Activated gamma-delta T cell (primary cell): Measurements from ENCODE around the gene GPNMB.
"Not testable (repeated sequence)": the region's sequence is repeated elsewhere in the genome, so short reads cannot be mapped to it uniquely, and the experiment has no call there.

ENCODE experiments used
- DNase-seq: peaks from one replicate; lab custom pipeline; 2025; lab: John Stamatoyannopoulos, UW
- total RNA-seq, 2 donors: gene quantifications; one replicate each; lab custom pipeline; 2026; lab: John Stamatoyannopoulos, UW

GPNMB gene
- 0.09 to 0.26 reads per million in 2 donors for total RNA-seq

DNA sequence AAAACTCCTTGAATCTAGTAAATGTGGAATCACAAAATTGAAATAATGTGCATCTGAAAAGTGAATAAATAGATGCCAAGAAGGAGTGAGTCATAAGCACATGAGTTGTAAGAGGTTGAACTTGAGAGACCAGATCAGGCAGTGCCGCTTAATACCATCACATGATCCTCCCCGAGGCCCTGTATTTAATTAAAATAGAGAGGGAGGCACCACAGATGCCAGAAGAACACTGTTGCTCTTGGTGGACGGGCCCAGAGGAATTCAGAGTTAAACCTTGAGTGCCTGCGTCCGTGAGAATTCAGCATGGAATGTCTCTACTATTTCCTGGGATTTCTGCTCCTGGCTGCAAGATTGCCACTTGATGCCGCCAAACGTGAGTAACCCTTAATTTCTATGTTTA lies at the start of gene GPNMB:
TSS of gene GPNMB (plus strand) at position 221 of the 400 bp plus-strand sequence. CDS start at position 304, 83 bp downstream.
- no peak for DNase-seq

DNA sequence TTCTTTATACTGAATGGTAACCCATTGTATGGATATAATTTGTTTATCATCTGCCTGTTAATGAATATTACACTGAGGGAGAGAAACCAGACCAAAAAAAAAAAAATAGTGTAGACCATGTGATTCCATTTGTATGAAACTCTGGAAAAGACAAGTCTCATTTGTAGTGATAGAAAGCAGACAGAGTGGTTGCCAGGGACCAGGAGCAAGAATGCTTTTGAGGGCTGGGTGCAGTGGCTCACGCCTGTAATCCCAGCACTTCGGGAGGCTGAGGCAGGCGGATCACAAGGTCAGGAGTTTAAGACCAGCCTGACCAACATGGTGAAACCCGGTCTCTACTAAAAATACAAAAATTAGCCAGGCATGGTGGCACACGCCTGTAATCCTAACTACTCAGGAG lies 48.8 kb upstream of the GPNMB start:
- DNase-seq, result not testable (repeated sequence)

DNA sequence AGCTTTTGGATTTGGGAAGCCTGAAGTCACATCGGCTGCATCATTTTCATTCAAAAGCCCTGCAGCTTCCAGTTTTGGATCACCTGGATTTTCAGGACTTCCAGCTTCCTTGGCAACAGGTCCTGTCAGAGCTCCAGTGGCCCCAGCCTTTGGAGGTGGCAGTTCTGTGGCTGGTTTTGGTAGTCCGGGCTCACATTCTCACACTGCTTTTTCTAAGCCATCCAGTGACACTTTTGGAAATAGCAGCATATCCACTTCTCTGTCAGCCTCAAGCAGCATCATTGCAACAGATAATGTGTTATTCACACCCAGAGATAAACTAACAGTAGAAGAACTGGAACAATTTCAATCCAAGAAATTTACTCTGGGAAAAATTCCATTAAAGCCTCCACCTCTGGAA lies 46.2 kb upstream of the GPNMB start:
- DNase-seq, result no peak

DNA sequence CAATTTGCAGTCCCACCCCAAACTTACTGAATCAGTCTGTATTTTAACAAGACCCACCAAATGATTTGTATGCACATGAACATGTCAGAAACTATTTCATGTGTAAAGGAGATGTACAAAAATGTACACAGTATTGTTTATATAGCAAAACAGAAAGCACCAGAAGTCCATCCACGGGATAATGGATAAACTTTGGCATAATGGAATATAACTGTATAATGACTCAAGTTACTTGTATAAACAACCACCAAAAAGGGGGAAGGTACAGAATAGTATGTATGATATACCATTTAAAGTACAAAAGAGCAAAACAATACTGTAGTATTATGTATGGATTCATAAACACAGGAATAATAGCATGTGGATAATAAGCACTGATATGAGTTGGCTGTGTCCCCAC lies 42.3 kb upstream of the GPNMB start:
- DNase-seq, result no peak

DNA sequence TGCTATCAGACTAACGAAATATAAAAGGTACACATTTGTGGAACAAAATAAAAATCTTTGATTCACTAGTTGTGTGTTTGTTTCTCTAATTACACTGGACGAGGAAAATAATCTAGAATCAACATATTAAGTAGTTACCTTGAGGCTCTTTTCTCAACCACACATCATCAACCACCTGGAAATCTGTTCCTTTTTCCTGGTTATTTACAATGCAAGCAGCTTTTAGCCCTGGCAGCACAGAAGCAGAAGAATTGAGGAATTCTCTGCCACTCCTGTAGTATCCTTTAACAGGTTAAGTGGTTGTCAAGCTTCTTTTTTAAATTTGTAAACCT lies 41.0 kb upstream of the GPNMB start:
- DNase-seq, result no peak

DNA sequence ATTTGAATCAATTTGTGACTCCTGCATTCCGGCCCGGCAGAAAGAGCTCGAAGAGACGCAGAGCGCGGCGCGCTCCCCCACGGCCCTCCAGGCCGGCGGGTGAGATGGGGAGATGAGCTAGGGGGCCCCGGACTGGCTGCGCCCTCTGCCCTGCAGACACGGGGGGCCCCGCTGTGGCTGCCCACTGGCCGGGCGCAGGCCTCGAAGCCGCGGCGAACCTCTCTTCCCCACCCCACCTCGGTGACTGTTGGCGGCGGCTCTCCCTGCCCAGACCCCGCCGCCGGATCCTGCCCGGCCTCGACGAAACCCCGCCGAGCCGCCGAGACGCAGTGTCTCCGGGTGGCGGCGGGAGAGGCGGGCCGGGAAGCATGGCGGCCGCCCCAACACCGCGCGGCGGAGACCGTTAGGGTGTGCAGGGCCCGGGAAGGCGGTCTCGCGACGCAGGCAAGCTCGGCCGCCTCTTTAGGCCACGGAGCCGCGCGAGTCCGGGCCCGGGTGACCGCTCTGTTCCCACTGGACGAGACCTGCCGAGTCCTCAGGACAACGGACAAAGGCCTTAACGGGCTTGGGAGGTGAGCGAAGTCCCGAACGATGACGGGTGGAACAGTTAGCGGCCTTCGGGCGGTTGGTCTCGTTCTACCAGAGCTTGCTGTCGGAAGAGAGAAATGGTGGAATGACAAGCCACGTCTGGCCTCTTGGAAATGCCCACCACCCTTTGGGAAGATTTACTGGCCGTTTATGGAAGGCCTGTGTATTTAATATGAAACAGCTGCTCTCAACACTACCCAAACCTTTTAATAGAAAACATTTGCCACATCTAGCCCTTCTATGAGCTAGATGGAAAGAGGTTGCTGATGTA lies 40.4 kb upstream of the GPNMB start:
- DNase-seq, result no peak

DNA sequence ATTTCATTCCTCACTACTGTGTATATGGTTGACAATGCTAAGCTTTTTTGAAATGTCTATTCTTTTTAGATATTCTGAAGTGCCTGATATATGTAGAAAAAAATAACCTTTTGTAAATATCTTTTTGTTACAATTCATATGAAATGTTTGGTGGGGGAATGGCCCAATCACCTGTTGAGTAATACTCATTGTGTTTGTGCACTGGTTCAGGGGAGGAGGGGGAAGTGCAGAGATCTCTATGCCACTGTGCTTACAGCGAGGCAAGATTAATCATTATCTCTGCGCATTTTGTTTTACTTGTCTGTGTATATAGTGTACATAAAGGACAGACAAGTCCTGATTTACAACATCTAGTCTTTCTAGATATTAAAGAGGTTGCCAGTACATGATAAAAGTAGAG lies 39.6 kb upstream of the GPNMB start:
- no peak for DNase-seq

DNA sequence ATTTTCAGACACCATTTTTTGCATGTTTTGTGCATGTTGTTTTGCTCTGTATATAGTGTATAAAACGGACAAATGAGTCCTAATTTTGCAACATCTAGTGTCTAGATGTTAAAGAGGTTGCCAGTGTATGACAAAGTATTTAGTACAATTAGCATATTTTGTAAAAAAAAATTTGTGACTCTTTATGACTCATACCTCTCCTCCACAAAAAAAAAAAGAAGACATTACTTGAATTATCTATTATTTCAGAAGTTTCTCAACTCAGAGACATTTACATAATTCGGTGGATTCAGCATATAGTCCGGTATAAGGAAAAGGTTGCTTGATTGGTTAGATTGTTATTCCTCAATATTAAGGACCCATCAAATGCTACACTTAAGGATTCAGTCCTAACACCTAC lies 38.7 kb upstream of the GPNMB start:
- no peak for DNase-seq

DNA sequence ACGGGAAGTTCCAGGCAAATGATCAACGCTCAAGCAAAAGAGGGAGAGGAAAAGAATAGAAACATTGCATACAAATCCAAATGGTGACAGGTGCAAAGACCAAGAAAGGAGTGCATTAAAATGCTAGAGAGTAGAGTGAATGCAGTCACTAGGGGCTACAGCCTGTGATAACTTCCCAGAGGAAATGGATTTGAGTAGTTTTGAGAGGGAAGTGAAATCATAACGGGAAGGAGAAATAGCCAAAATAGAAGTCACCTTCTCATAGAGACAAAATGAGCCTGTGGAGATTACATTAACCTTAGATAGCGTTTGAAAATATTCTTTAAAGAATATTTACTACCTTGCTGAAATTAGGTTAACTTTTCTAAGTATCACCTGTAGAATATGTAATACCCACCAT lies 38.3 kb upstream of the GPNMB start:
- no peak for DNase-seq

DNA sequence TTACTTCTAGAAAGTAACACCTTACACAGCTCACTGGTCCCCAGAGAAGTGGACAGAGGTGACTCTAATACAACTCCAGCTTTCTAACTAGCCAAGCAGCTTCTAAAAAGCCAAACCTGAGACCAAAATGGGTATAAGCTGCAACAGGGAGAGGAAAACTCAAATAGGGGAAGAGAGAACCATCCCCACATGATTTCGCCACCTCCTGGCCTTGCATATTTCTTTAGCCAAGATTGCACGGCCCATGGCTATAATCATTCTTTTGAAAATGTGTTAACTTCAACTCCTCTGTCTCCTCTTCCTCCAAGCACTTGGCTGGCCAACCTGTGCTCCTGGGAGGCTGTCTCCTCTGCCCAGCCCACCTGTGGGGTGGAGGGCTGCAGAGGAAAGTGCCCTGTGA lies 36.1 kb upstream of the GPNMB start:
- no peak for DNase-seq

DNA sequence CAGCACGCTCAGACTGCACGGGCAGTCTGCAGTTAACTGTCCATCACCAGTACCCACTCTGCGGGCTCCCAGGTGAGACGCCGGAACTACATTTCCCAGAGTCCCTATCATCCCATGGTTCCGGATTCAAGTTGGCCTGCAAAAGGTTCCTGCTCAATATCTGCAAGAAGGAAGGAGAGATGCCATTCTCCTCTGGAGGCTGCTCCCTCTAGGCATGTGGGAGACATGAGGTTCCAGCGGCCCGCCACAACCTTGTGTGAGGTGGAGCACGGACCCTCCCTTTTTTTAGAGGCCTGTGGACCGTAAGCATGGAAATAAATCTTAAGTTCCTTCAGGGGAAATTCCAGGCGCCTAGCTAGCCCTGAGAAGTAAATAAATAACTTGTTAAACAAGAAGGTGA lies 35.0 kb upstream of the GPNMB start:
- no peak for DNase-seq

DNA sequence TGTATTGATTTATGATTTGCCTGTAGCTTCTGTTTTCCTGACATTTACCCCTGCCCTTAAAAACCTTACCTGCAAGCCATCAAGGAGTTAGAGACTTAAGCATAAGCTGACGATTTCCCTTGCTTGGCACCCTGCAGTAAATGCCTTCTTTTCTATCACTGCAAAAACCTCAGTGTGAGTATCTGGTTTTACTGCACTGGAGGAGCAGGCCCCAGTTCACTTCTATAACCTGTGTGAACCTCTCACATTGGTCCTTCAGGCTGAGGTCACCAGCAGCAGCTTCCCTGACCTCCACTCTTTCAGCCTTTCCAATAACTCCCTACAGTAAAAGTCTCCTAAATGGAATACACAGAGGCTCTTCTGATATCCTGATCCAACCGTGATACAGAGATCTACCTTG lies 34.2 kb upstream of the GPNMB start:
- DNase-seq, result no peak

DNA sequence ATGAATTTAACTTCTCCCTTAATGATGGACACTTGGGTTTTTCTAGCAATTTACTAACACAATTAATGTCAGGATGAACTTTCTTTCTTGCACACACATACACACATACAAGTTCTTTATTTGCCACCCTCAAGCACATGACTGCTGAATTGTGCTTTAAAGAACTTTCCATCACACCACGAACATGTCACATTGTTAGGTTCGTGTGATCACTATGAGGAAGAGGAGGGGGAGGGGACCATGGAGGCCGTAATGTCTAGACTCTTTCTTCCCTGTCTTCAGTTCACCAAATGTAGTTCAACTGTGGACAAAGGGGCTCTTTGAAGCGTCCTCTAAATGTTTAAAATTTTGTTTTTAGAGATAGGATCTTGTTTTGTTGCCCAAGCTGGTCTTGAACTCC lies 33.7 kb upstream of the GPNMB start:
- DNase-seq, result no peak

DNA sequence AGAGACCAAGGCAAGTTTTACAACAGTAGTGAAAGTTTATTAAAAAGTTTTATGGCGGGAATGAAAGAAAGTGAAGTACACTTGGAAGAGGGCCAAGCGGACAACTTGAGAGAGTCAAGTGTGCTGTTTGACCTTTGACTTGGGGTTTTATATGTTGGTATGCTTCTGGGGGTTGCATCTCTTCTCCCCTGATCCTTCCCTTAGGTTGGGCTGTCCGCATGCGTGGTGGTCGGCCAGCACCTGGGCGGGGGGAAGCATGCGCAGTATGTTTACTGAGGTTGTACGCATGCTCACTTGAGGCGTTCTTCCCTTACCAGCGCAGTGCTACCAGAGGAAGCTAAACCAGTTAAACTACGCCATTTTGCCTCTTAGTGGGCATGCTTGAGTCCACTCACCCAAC lies 32.8 kb upstream of the GPNMB start:
- no peak for DNase-seq

DNA sequence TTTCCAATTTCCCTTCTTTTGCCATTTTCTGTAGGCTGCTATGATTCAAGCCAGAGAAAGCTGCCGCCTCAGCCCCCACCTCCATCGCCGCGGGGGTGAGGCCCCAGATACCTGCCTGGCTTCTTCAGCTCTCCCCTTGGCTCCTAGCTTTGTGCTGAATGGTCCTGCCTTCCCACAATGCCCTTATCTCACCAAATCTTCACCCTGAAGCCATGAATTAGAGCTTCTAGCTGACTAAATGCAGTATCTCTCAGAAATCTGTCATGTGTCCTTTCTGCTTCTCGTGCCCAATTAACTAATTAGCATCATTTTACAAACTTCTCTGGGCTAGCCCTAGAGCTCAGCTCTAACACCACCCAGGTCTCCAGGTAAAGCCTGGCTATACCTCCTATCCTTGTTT lies 32.2 kb upstream of the GPNMB start:
- no peak for DNase-seq

DNA sequence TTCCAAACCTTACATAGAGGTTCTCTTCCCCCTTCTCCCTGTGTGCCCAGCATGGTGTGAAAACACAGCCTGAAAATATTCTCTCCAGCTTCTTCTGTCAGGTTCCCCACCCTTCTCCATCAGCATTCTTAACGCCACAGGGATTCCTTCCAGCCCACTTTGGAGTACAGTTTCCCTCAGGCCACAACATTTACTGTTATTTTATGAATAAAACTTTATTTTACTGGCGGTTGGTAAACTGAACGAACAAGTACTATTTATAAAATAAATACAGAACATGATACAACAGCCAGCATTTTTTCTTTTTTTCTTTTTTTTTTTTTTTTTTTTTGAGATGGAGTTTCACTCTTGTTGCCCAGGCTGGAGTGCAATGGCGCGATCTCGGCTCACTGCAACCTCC lies 31.6 kb upstream of the GPNMB start:
- DNase-seq, result no peak

DNA sequence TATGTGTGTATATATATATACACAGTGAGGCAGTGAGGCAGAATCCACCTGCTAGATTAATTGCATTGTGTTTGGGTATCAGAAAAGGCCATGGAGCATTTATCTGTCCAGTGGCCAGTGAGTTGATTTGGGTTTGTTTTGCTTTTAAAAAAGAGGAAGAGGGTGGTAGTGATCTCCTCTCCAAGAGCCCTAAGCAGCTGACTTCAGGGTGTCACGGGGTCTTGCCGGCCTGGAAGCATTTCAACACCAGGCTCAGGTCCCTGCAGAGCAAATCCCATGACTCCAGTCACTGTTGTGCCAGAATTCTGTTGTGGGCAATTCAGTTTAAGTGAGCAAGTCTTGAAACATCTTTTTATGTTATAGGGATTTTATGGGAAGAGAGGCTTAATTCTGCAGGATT lies 30.6 kb upstream of the GPNMB start:
- DNase-seq, result no peak

DNA sequence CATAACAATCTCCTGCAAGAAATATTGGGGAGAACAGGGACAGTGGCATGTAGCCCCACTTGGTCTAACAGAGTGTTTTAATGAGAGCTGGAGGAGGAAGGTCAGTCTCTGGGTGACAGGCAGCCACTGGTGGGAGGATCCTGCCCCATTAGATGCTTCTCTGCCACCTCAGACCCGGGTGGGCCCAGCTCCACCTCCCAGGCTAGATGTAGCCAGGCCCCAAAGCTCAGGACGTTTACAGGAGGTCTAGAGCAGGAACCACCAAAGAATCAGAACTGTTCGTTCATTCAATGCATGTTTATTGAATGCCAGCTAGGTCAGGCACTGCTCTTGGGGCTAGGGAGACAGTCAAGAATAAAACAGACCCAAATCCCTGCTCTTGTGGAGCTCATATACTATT lies 28.4 kb upstream of the GPNMB start:
- DNase-seq, result no peak

DNA sequence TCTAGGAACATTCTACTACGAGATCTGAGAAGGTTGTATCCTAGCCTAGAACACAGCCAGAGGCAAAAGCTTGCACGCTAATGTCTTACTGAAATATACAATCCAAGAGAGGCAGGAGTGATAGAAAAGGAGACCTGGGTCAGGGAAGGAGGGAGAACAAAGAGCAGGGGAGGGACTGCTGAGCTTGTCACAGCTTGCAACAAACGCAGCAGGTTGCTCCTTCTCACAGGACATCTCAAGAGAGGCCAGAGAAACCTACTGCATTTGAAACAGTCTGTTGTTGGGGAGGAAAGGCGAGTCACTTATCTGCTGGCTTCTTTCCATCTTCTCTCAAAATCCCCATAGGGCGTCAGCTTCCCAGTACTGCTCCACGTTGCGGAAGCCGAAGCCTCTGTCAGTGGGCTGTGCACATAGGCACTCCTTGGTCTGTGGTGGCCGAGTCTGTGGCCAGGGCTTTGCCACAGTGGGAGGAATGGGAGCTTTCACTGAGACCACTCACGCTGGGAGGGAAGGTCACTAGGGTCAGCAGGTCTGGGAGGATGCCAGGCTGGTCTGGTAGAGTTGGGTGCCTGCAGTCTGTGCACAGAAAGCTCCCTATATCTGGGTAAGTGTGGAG lies 25.8 kb upstream of the GPNMB start:
- DNase-seq, result no peak

DNA sequence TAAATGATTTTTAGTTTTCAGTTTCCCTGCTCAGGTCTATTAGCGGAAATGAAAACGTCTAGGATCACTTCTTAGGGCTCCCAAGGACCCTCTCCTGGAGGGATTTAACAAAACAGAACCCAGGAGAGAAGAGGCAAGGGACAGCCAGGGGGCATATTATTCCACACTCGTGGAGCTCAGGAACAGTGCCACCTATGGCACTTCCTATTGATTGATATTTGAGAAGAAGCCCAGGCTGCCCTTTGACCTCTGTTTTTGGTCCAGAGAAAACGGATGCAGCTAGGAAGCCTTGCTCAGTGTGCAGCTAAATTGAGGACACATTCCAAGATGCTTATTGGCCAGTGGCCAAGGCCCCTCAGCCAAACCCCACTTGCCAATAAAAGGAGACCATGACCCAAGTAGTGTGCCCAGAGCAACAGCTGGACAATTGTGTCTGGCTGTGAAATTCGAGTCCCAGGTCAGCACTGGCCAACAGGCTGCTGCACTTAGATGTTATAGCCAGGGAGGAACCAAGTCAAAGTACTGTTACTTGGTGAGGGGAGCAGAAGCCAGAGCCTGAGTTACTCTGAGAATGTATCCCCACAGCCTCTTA lies 24.0 kb upstream of the GPNMB start:
- DNase-seq, result no peak

DNA sequence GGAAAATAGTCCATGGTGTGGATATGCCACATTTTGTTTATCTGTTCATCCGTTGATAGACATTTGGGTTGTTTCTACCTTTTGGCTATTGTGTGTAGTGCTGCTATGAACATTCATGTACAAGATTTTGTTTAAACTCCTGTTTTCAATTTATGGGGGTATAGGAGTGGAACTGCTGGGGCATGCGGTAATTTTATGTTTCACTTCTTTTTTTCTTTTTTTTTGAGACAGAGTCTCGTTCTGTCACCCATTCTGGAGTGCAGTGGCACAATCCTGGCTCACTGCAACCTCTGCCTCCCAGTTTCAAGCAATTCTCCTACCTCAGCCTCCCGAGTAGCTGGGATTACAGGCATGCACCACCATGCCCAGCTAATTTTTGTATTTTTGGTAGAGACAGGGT lies 22.2 kb upstream of the GPNMB start:
- not testable (repeated sequence) for DNase-seq

DNA sequence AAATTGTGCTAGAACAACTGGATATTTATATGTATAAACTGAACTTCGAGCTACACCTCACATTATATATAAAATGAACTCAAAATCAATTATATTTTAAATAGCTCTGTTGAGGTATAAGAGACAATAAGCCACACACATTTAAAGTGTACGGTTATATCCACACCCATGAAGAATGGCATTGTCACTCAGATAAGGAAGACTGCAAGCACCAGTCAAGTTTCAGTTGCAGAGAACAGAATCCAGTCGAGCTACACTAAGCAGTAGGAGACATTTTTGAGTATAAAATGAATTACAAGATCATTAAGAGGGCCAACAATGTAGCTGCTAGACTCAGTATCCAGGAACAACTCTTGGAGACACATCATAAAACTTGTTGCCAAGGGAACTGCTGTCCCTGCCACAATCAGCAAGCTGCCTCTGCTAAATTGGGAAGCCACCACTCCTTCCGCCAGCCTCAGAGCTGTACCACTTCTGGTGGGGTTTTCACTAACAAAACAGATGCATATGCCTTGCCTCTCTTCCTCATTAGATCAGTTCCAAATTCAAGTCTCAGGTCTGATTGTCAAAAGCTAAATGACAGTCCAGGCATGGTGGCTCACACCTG lies 19.6 kb upstream of the GPNMB start:
- DNase-seq, result no peak

DNA sequence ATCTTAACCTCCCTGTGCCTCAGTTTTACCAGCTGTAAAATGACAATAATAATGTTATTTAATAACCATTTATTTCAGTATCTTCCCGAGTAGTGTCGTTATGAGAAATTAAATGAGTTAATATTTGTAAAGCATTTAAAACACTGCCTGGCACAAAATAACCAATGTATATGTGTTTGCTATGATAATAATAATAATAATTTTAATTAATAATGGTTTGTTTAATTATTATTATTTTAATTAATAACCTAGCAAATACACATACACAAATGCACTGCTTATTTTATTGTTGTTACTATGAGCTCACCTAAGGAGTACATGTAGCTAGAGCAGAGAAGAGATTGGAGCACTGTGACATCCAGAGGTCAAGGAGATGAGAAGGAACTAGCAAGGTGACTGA lies 18.2 kb upstream of the GPNMB start:
- DNase-seq, result no peak
